ENCODE results near the gene AGK.
"Not testable (repeated sequence)": the region's sequence is repeated elsewhere in the genome, so short reads cannot be mapped to it uniquely, and the experiment has no call there.

The AGK gene

GRCh38 chr7:141679014-141679413 is 127.8 kb downstream of the AGK start:
- DNase-seq (ENCODE audit: low read depth), result no peak

DNA sequence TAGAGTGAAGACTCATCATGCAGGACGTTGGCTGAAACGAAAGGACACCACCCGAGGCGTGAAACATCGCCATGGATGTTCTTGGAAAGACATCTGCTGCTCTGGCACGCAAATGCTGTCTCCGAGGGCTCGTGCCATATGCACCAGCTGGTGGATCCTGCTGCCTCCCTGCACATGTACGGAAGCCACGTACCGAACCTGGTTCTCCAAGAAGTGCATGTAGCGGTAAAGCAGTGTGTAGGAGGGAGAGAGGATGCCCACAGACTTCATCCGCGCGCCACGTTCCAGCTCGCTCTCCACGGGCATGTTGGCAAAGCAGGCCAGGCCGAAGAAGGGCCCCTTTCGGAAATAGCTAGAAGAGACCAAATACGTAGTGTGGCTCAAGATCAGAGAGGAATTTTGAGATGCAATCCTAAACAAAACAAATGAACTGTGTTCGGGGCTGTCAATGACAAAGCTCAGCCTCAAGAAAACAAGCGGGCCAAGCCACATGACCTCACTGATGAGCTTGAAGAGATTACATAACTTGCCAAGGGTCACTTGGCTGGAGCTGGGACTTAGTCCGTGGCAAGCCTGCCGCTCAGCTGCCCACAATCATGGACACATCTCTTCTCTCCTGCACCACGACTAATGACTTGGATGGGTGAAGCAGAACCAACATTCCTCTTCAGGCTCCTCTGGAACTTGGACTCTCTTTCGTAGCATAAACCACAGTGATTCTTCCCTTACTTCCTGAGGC is 134.2 kb downstream of the AGK start:
- no peak for DNase-seq (ENCODE audit: low read depth)

DNA sequence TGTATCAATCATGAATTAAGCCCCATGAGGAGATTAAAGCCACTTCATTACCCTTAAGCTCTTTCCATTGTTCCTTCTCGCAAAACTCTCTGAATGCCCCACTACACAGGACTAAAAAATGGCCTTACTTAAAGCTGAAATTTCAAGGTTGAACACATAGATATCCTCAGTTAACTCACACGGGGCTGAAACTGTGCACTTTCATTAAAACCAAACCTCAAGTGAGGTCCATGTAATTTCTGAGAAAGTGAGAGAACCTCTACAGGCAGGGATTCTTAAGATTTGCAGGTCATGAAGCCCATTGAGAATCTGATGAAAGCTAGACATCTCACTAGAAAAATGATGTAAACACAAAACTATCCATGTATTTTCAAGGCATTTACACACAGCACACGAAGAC is 134.9 kb downstream of the AGK start:
- DNase-seq (ENCODE audit: low read depth), result no peak

DNA sequence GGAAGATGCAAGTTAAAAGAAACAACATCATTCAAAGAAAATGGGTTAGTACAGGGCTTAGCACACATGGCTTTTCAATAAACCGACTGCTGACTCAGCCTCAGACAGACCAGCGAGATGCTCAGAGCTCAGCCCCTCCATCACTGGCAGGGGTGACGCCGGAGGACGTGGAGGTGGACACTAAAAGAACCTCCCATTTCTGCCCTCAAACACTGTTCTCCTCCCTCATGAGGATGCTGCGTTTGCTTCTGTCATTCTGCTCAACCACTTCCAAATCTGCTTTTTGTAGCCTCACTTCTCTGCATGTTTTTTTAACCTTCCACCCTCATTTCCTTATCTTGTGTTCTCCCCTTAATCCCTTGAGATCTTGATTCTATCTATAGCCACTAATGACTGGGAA is 135.5 kb downstream of the AGK start:
- DNase-seq (ENCODE audit: low read depth), result no peak

DNA sequence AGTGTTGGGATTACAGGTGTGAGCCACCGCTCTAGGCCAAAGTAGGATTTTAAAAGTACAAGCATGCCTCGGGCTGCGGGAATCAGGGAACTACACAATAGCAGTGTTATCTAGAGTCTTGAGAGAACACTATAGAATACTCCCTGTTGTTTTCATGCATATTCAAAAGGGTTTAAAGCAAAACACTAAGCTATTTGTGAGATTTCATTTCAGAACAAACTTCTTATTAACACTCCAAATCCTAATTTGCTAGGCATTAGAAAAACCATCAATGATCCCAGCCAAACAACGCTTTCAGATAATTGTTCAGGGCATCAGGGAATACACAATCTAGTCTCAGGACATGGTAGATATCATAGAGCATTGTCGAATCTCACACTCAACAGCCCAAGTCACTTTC is 136.8 kb downstream of the AGK start:
- no peak for DNase-seq (ENCODE audit: low read depth)

DNA sequence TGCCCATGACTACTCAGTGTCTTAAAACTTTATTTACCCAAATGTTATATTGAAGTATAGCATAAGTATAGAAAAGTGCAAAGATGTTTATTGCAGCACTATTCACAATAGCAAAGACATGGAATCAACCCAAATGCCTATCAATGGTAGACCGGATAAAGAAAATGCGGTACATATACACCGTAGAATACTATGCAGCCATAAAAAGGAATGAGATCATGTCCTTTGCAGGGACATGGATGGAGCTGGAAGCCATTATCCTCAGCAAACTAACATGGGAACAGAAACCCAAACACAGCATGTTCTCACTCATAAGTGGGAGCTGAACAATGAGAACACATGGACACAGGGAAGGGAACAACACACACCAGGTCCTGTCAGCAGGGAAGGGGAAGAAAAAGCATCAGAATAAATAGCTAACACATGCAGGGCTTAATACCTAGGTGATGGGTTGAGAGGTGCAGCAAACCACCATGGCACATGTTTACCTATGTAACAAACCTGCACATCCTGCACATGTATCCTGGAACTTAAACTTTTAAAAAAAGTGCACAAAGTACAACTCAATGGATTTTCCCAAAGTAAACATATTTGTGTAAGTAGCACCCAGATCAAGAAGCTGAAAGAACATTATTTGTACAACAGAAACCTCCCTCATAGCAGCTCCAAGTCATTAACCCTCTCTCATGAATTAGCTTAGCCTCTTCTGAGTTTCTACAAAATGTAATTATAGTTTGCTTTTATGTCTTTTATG is 138.0 kb downstream of the AGK start:
- not testable (repeated sequence) for DNase-seq (ENCODE audit: low read depth)

- DNase-seq (ENCODE audit: low read depth), result no peak
These were observed 140.3 kb downstream of the AGK start for GRCh38 chr7:141691540-141691939.

DNA sequence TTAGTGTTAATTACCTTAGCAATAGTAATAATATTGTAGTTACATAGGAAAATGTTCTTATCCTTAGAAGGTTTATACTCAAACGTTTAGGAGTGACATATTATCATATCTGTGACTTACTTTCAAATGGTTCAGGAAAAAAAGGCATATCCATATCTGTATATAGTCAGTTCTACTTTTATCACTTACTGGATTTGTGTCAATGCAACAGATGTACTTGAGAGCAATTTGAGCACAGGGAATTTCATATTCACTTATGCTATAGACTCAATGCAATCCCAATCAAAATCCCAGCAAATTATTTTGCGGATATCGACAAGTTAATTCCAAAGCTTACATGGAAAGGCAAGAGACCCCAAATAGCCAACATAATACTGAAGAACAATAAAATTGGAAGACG is 140.8 kb downstream of the AGK start:
- no peak for DNase-seq (ENCODE audit: low read depth)

DNA sequence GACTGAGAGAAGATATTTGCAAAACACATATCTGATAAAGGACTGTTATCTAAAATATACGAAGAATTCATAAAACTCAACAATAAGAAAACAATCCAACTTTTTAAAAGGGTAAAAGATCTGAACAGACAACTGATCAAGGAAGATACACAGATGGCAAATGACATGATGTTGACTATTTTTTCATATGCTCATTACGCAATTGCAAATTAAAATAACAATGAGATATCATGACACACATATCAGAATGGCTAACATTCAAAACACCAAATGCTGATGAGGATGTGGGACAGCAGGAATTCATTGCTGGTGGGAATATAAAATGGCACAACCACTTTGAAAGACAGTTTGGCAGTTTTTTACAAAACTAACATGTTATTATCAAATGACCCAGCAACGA is 141.9 kb downstream of the AGK start:
- no peak for DNase-seq (ENCODE audit: low read depth)

GRCh38 chr7:141695803-141696289 is 144.6 kb downstream of the AGK start:
- DNase-seq (ENCODE audit: low read depth), result no peak

GRCh38 chr7:141696348-141696747 is 145.1 kb downstream of the AGK start:
- no peak for DNase-seq (ENCODE audit: low read depth)

GRCh38 chr7:141697211-141697871 is 146.1 kb downstream of the AGK start:
- DNase-seq (ENCODE audit: low read depth), result no peak

GRCh38 chr7:141698247-141699015 is 147.2 kb downstream of the AGK start:
- DNase-seq (ENCODE audit: low read depth), result no peak

GRCh38 chr7:141699860-141700259 is 148.7 kb downstream of the AGK start:
- DNase-seq (ENCODE audit: low read depth), result no peak

DNA sequence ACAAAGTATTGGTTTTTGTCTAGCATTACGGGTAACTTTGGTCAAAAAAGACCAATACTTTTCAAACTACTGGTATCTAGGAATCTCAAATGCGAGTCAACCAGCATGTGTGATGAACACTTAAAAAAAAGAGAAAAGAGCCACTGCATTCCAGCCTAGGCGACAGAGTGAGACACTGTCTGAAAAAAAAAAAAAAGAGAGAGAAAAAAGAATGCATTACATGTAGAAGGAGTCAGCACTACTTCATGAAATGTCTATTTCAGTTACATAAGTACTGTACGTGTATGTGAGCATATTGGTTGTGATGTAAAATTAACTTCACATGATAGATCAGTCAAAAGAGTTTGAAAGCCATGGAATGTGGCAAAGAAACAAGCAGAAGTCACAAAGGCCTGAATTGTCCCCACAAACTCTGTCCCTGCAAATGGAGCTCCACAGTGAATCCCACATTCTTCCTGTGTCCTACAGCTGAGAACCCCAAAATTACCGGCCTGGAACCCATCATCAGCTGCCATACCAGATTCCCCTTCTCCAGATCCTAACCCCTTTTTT is 149.2 kb downstream of the AGK start:
- no peak for DNase-seq (ENCODE audit: low read depth)

- no peak for DNase-seq (ENCODE audit: low read depth)
These were observed 149.7 kb downstream of the AGK start for GRCh38 chr7:141700848-141701371.

- DNase-seq (ENCODE audit: low read depth), result peak; percentile 55
These were observed 150.4 kb downstream of the AGK start for GRCh38 chr7:141701489-141702046.

- no peak for DNase-seq (ENCODE audit: low read depth)
These were observed 150.9 kb downstream of the AGK start, which contains the start of gene DENND11 for GRCh38 chr7:141702047-141702567. Gene DENND11 (minus strand): TSS chr7:141702166. CDS start chr7:141702153, 13 bp downstream.

DNA sequence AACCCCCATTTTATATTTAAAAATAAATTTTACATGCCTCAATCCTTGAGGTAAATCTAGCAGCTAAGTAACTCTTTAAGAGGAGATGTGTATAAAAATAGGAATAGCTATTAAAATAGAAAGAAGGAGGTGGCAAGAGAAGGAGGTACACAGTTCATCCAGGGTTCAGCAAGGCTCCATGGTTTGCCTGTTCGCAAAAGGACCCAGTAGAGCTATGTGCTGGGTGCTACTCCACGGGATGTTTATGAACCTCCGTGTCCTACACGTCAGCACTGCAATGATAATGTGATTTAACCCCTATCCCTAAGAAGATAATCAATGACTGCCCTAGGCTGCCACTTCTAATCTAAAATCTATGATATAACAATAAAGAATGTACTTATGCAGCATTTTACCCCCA is 151.7 kb downstream of the AGK start:
- no peak for DNase-seq (ENCODE audit: low read depth)

DNA sequence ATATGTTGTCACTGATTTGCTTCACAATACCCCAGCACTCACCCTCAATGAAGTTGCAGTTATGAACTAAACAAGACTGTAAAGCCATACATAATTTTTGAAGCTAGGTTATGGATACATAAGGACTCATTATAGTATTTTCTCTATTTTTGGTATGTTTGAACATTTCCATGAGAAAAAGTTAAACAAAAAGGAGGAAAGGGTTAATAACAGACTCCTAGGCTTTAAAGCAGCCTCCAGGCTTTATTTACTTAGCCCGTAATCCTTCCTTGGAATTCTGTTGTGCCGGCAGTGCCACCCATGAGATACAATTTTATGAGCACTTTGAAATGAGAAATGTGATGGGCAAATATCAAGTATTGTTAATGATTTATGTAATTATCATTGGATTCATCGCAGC is 152.9 kb downstream of the AGK start:
- DNase-seq (ENCODE audit: low read depth), result no peak

GRCh38 chr7:141704741-141705140 is 153.5 kb downstream of the AGK start:
- no peak for DNase-seq (ENCODE audit: low read depth)

Measured in stimulated activated CD8-positive, alpha-beta memory T cell treated with anti-CD3 and anti-CD28 coated beads, Interleukin-12 subunit alpha, Interleukin-12 subunit beta, amount 100 ng/mL, for 1 hour (primary cell).